HS-27A (cell line): ENCODE measurements around the gene PLCB1.

ENCODE experiments used
- DNase-seq: peaks from one replicate; pipeline ENCODE4 v3.0.0-alpha.2; 2012; ENCODE audit warnings: low read depth, missing footprints

PLCB1 gene

GRCh38 chr20:8303651-8304050 is 171.6 kb downstream of the PLCB1 start:
- no peak for DNase-seq

GRCh38 chr20:8304124-8304816 is 172.2 kb downstream of the PLCB1 start:
- no peak for DNase-seq

GRCh38 chr20:8305449-8305978 is 173.4 kb downstream of the PLCB1 start:
- peak; percentile 34 for DNase-seq

GRCh38 chr20:8306937-8307336 is 174.9 kb downstream of the PLCB1 start:
- no peak for DNase-seq

- no peak for DNase-seq
These were observed 177.6 kb downstream of the PLCB1 start for GRCh38 chr20:8309634-8310033.

- no peak for DNase-seq
These were observed 178.6 kb downstream of the PLCB1 start for GRCh38 chr20:8310618-8311017.

GRCh38 chr20:8313073-8313472 is 181.0 kb downstream of the PLCB1 start:
- DNase-seq = no peak

GRCh38 chr20:8315639-8316573 is 183.8 kb downstream of the PLCB1 start:
- no peak for DNase-seq

GRCh38 chr20:8317448-8317847 is 185.4 kb downstream of the PLCB1 start:
- no peak for DNase-seq

GRCh38 chr20:8318965-8319625 is 187.0 kb downstream of the PLCB1 start:
- no peak for DNase-seq

GRCh38 chr20:8320306-8320705 is 188.2 kb downstream of the PLCB1 start:
- DNase-seq = no peak

- DNase-seq = no peak
These were observed 188.9 kb downstream of the PLCB1 start for GRCh38 chr20:8321001-8321400.

- no peak for DNase-seq
These were observed 190.7 kb downstream of the PLCB1 start for GRCh38 chr20:8322662-8323217.

- DNase-seq = no peak
These were observed 194.1 kb downstream of the PLCB1 start for GRCh38 chr20:8326191-8326590.

- no peak for DNase-seq
These were observed 194.8 kb downstream of the PLCB1 start for GRCh38 chr20:8326899-8327298.

- DNase-seq = no peak
These were observed 196.1 kb downstream of the PLCB1 start for GRCh38 chr20:8328189-8328588.

- no peak for DNase-seq
These were observed 198.3 kb downstream of the PLCB1 start for GRCh38 chr20:8330319-8330784.

- no peak for DNase-seq
These were observed 199.0 kb downstream of the PLCB1 start for GRCh38 chr20:8330785-8331695.

GRCh38 chr20:8331740-8332412 is 199.8 kb downstream of the PLCB1 start:
- peak; percentile 51 for DNase-seq

GRCh38 chr20:8334641-8335040 is 202.6 kb downstream of the PLCB1 start:
- DNase-seq = no peak
